ENCODE results near the gene ADCY7. TPM values are rescaled to one million over a fixed set of nuclear protein-coding genes. Genes with fewer than 3 reads are reported as not detected.

Gene ADCY7
- total and polyA plus RNA-seq, 2 of the 4 experiments (the other 2 are of a cell fraction), result 15.2 to 17.1 TPM

- intact Hi-C loops (cut with micrococcal nuclease), result loop anchor here (5.0 kb wide), 2 partner anchors 202 to 292 kb away; partner anchors contain the start of gene HEATR3
- Histone ChIP-seq H2BK15ac (ENCODE audit: low read depth, low read length) (no peak overlapping the region), H3K4me1 (ENCODE audit: control insufficient read depth, insufficient read depth, low read length) (no peaks in the 10 kb centered on the region; the same call in 1 of the 2 replicates), H4K8ac (ENCODE audit: low read depth in 2 of 2, low read length in 2 of 2) (no peak overlapping the region), H2AK9ac (replicated peaks; ENCODE audit: low read depth, low read length, poor library complexity) (no peak overlapping the region), H3K27ac (ENCODE audit: insufficient read depth, low read length) (no peak overlapping the region), H3K4ac (ENCODE audit: low read depth, low read length) (no peak overlapping the region), H3K4me3 (ENCODE audit: insufficient read depth, low read depth, low read length) (no peak overlapping the region), H3K79me1 (ENCODE audit: low read depth in 1 of 2, low read length in 2 of 2) (peaks cover 28% of the 10 kb centered on the region in 2 experiments; a peak in 3 of 4 replicates), H4K20me1 (ENCODE audit: insufficient read depth, low read length) (peaks cover 6% of the 10 kb centered on the region; the same call in 1 of the 2 replicates), H3K9me3 (ENCODE audit: control insufficient read depth, insufficient read depth, low read length) (no peaks in the 10 kb centered on the region), H3K18ac (ENCODE audit: low read depth, low read length) (no peak overlapping the region), H3K23ac (ENCODE audit: low read depth, low read length) (no peak overlapping the region), H2BK120ac (ENCODE audit: low read depth, low read length) (no peak overlapping the region), H3K9ac (ENCODE audit: low read depth, low read length) (no peak overlapping the region), H3K27me3 (ENCODE audit: control insufficient read depth, insufficient read depth, low read length) (no peaks in the 10 kb centered on the region), H3K9me1 (ENCODE audit: insufficient read depth, low read length) (no peaks in the 10 kb centered on the region; the same call in 1 of the 2 replicates), H2AK5ac (ENCODE audit: low read depth, low read length) (no peak overlapping the region), H2AFZ (replicated peaks; ENCODE audit: low read length, poor library complexity) (no peak overlapping the region), H4K5ac (ENCODE audit: low read depth, low read length) (no peak overlapping the region), H2BK5ac (ENCODE audit: low read depth, low read length, poor library complexity, severe bottlenecking) (no peak overlapping the region), H4K91ac (ENCODE audit: insufficient read depth, low read depth, low read length) (no peak overlapping the region), H3K14ac (replicated peaks; ENCODE audit: low read depth, low read length) (no peak overlapping the region), H3K56ac (ENCODE audit: extremely low read depth, insufficient read depth, low read length) (no peak overlapping the region), H3K36me3 (ENCODE audit: control insufficient read depth, insufficient read depth, low read length) (peaks cover 28% of the 10 kb centered on the region), H2BK20ac (ENCODE audit: low read depth, low read length) (no peak overlapping the region), H3K4me2 (ENCODE audit: low read depth, low read length) (no peak overlapping the region; the same call in 1 of the 2 replicates)
- ATAC-seq (ENCODE audit: low read depth) (no peak), DNase-seq (no peak)
- WGBS, 2 experiments (ENCODE audit: extremely low coverage in 2 of 2, insufficient read length in 1 of 2), result no CpG with 5 or more reads among the region's 1 CpG
- CTCF ChIA-PET, result interaction anchor here (1.0 to 1.2 kb wide), 2 partner anchors 306 to 334 kb away, joined by 3 to 4 read pairs; partner anchors contain the start of gene CNEP1R1
- in situ Hi-C loops (cut with MboI; ENCODE audit: low sequenced_read_pairs), result loop anchor here (25.0 kb wide), 1 partner anchor 272 kb away; no protein-coding TSS in a partner anchor
- dilution Hi-C loops (cut with HindIII; ENCODE audit: low sequenced_read_pairs, unreplicated experiment), result no loop called here
- no TSS peak for BruUV-seq (replicated peaks)
- POLR2A ChIA-PET (ENCODE audit: unreplicated experiment), result no interaction called here
- no peak for TF ChIP-seq MAFK (IDR thresholded peaks at IDR 0.05; ENCODE audit: low read depth, low read length)
- TF ChIP-seq RFX5 (IDR thresholded peaks at IDR 0.05; ENCODE audit: low read depth, low read length), result no peak
- TF ChIP-seq CEBPB (IDR thresholded peaks at IDR 0.05; ENCODE audit: low read depth, low read length), result no peak
- TF ChIP-seq NFE2L2 (IDR thresholded peaks at IDR 0.05; ENCODE audit: low read depth, low read length), result no peak
- TF ChIP-seq MAZ (IDR thresholded peaks at IDR 0.05; ENCODE audit: borderline replicate concordance, low read depth, low read length), result no peak
- TF ChIP-seq BHLHE40 (IDR thresholded peaks at IDR 0.05; ENCODE audit: low read depth, low read length), result no peak
These were observed 93.3 kb downstream of the ADCY7 start for GRCh38 chr16:50359626-50360025.

Data from IMR-90 (cell line).